GM19438 (cell line): ENCODE data around the gene TRAP1.

Experiments used
- ATAC-seq: cut with Tn5 transposase; IDR thresholded peaks from one replicate; pipeline ENCODE4 v1.9.1; 2021; ENCODE audit warnings: low read depth; ENCODE audit not compliant: unreplicated experiment

Gene TRAP1

GRCh38 chr16:3717235-3718018 is at the start of gene TRAP1:
TRAP1 (minus strand) TSS chr16:3717524; CDS start chr16:3717508, 16 bp downstream.
- ATAC-seq = peak; percentile 69

DNA sequence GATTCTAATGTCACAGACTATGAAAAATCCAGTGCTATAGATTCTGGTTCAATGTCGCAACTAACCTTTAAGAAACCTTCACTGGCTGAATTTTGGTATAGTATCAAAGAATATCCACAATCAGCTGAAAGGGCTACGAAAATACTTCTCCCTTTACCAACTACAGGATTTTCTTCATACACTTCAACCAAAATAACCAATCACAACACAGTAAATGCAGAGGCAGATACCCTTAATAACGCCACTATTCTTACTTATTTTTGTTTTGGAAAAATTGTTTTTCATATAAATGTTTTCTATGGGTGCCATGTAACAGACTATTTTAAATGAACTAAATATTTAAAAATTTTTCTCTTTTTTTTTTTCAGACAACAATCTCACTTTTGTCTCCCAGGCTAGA is 48.9 kb upstream of the TRAP1 start:
- no peak for ATAC-seq

- no peak for ATAC-seq
Observed at GRCh38 chr16:3764409-3764808, 47.1 kb upstream of the TRAP1 start.

DNA sequence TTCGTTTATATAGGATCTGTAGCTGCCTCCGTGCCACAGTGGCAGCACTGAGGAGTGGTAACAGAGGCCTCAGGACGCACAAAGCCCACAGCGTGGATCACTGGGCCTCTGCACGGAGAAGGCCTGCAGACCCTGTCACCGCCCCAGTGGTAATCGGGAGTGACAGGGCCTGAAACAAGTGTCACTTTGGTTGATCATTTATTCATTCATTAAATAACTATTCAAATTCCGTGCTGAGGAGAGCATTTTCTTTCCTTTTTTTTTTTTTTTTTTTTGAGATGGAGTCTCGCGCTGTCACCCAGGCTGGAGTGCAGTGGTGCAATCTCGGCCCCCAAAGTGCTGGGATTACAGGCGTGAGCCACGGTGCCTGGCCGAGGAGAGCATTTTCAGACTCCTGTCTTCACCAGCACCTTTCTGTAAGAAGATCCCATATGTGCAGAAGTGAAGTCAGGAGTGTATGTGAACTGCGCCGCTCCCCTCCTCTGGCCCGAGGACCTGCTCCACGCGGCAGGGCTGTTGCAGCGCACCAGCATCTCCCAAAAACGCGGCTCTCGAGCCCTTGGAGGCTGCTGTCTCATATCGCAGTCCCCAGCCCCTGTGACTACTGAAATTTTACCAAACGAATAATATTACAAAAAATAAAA is 44.9 kb upstream of the TRAP1 start:
- ATAC-seq = no peak

DNA sequence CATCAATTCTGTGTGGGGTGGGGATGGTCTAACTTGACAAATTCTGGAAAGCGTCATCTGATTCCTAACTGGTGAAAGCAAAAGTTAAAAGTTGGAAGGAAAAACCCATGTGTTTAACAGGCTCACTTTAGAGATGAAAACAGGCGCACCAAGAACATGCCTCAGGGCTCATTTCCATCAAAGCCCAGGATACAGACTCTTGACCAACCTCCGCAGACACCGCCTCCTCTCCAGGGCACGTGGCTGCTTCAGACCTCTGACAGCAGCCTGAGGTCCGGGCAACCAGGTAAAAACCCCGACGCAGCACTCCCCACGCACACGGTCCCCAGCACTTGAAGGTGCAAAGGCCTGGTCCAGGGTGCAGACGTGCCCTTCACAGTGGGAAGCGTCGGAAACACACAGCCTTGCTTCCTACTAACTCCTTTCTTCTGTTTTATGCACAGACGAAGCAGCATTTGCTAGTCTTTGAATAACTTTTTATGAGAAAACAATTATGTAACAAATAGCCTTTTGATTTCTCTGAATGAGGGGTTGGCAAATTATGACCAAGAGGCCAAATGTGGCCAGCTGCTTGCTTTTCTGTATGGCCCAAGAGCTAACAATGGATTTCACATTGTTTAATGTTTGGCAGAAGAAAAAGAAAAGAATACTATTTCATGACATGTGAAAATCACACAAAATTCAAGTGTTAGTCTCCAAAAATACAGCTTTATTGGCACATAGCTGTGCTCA is 44.2 kb upstream of the TRAP1 start:
- ATAC-seq = no peak

- ATAC-seq = no peak
Observed at GRCh38 chr16:3760518-3760917, 43.2 kb upstream of the TRAP1 start.

DNA sequence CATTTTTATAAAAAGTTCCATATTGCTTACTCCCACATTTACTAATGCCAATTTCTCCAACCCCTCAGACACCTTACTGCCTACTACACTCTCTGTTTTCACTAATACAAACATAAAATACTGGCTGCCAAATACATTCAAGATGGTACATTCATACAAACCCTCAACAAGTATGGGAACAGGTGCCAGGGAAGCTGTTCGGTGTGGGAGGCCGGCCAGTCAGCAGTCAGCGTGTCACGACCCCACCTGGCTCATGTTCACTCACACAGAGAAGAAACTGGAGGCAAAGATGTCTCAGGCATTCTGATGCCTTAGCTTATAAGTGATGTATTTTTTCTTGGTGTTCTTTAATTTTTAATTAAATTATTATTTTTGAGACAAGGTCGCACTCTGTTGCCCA is 42.4 kb upstream of the TRAP1 start:
- no peak for ATAC-seq

- no peak for ATAC-seq
Observed at GRCh38 chr16:3756113-3756512, 38.8 kb upstream of the TRAP1 start.

GRCh38 chr16:3755249-3755648 is 37.9 kb upstream of the TRAP1 start:
- ATAC-seq = no peak

- no peak for ATAC-seq
Observed at GRCh38 chr16:3754772-3755171, 37.4 kb upstream of the TRAP1 start.

GRCh38 chr16:3754081-3754703 is 36.9 kb upstream of the TRAP1 start:
- ATAC-seq = no peak

GRCh38 chr16:3752984-3753383 is 35.7 kb upstream of the TRAP1 start:
- ATAC-seq = no peak

DNA sequence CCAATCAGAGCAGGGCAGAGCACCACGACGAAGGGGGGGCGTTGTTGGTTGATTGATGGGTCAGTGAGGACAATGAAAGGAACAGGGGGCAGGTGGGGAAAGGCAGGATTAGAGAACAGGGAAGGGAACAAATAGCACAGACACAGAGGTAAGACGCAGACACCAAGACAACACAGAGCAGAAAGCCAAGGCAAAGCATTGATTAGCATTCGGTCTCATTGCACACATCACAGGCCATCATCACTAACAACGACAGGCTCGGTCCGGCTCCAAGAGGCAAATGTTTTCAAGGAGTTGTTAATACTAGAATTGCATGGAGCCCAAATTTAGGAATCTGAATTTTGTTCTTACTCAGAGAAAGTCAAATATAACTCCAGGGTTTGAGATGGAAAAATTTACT is 34.6 kb upstream of the TRAP1 start:
- ATAC-seq = no peak

DNA sequence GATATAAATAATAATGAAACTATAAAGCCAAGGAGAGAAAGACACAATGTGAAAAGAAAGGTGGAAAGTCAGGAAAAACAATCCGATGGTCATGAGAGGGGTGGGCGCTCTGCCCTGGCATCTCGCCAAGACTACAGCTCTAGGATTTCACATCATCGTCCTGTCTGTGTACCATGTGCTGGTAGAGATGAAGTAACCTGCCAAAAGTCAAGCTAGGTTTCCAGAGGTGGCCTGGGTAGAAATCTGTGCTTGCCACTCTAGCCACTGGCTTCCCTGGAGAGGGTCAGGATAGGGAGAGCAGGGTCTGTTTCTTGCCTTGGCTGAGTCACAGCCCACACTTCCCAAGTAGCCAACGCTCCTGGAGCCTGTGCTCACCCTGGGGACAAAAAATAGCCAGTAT is 31.0 kb upstream of the TRAP1 start:
- ATAC-seq = no peak

DNA sequence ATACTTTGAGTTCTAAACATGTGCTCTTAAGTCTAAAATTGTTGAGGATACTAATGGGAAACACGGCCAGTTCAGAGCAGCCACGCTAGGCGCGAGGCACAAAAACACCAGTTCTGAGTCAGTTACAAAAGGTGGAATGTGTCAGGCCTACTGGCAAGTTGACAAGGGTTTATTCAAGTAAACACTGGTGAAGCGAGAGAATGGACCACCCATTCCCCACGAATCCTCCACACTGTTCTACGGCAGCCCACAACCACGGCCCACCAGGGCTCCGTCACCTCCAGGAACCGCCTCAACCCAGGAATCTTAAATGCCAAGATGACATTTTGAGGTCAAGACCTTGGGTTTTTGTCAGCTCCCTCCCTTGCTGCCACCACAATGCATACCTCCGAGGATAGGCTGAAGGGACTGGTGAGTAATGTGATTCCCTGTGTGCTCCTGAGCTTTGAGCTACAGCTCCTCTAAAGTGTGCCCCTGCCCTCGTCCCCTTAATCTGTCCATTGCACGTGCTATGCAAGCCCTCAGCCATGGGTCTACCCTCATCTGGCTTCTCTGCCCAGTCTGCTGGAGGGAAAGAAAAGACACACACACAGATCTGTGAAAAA is 28.5 kb upstream of the TRAP1 start:
- no peak for ATAC-seq

- ATAC-seq = no peak
Observed at GRCh38 chr16:3744018-3744417, 26.7 kb upstream of the TRAP1 start.

- ATAC-seq = no peak
Observed at GRCh38 chr16:3740934-3741333, 23.6 kb upstream of the TRAP1 start.

GRCh38 chr16:3740186-3740585 is 22.9 kb upstream of the TRAP1 start:
- no peak for ATAC-seq

- ATAC-seq = no peak
Observed at GRCh38 chr16:3739636-3740035, 22.3 kb upstream of the TRAP1 start.

DNA sequence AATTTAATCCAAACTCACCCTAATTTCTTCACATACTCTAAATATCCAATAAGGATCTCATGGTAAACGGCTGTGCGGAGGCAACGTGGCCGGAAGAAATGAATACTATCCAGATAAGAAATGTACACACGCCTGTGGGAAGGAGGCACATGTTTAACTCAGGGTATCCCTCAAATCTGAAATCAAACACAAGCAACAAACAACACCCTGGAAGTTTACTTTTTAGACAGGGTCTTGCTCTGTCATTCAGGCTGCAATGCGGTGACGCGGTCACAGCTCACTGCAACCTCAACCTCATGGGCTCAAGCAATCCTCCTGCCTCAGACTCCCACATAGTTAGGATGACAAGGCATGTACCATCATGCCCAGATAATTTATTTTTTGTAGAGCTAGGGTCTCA is 21.2 kb upstream of the TRAP1 start:
- ATAC-seq = no peak

DNA sequence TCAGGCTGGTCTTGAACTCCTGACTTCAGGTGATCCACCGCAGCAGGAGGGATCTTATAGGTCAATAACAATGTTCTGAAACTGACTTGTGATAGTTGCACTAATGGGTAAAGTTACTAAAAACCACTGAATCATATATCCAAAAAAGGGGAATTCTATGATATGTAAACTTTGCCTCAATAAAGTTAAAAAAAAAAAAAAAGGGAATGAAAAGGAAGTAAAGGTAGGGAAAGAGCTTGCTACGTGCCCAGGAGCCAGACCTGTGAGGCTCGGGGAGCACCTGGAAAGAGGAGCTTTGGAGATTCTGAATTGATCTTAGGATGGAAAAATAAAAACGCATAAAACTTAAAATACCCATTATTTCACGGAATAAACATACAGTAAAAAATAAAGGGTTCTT is 20.8 kb upstream of the TRAP1 start:
- ATAC-seq = no peak
